Small intestine (tissue), 7 donors: ENCODE results near the gene EVC2. TPM values are rescaled to one million over a fixed set of nuclear protein-coding genes. Genes with fewer than 3 reads are reported as not detected.

Experiments
- DNase-seq, 2 donors: peaks; one replicate each; pipeline versions ENCODE4 v3.0.0 to v3.0.0-alpha.2; 2013
- FAIRE-seq: peaks from 2 replicates; lab custom pipeline; 2012; peaks lifted over from hg19 to GRCh38; lab: Jason Lieb, UNC
- H3K27ac ChIP-seq, 3 donors: one replicate each; pipeline ENCODE4 v1.5.1; 2013; ENCODE audit warnings: low read length in 2 of 3, mild to moderate bottlenecking in 2 of 3, control low read depth in 1 of 3, inconsistent platforms in 1 of 3, low read depth in 1 of 3, moderate library complexity in 1 of 3
- H3K27me3 ChIP-seq, 3 donors: one replicate each; pipeline ENCODE4 v1.6.1; 2013; ENCODE audit warnings: low read length in 3 of 3, inconsistent platforms in 1 of 3; ENCODE audit not compliant: control insufficient read depth in 3 of 3, insufficient read depth in 3 of 3
- H3K36me3 ChIP-seq, 3 donors: one replicate each; pipeline ENCODE4 v1.6.1; 2013; ENCODE audit warnings: low read length in 3 of 3, inconsistent platforms in 1 of 3, low read depth in 1 of 3, mild to moderate bottlenecking in 1 of 3, moderate library complexity in 1 of 3; ENCODE audit not compliant: control insufficient read depth in 3 of 3, insufficient read depth in 2 of 3
- H3K4me1 ChIP-seq, 3 donors: one replicate each; pipeline ENCODE4 v1.6.1; 2013; ENCODE audit warnings: low read length in 2 of 3, inconsistent platforms in 1 of 3, low read depth in 1 of 3, mild to moderate bottlenecking in 1 of 3, moderate library complexity in 1 of 3; ENCODE audit not compliant: control insufficient read depth in 3 of 3, insufficient read depth in 2 of 3
- H3K4me3 ChIP-seq, 3 donors: one replicate each; pipeline ENCODE4 v1.5.1; 2013; ENCODE audit warnings: low read length in 3 of 3, control low read depth in 1 of 3, inconsistent platforms in 1 of 3, low read depth in 1 of 3, mild to moderate bottlenecking in 1 of 3, moderate library complexity in 1 of 3
- H3K9me3 ChIP-seq, 2 donors: one replicate each; pipeline ENCODE4 v1.6.1; 2013; ENCODE audit warnings: low read depth in 1 of 2, low read length in 1 of 2; ENCODE audit not compliant: control insufficient read depth in 2 of 2, insufficient read depth in 1 of 2
- WGBS, 3 donors: extraction: QIAGEN DNeasy Blood & Tissue Kit; methylation state at CpG; one replicate each; pipeline ENCODE4 v1.1.7; 2013; 5-methylcytosine and 5-hydroxymethylcytosine counted together
- polyA plus RNA-seq, 4 donors: library from polyadenylated mRNA; stranded (reverse) in 3 of 4; unstranded in 1 of 4; fragments of 200-250 nt in 3 of 4; fragments of 120-200 nt in 1 of 4; gene quantifications; one replicate each; pipeline versions ENCODE4 v1.2.1 to v1.2.3, GENCODE V29; 2013
- donor health status: healthy with polysubstance abuse.
- donor health status: control.
- donor health status: control.
- donor health status: Bipolar disorder and iron deficiency.
- donor health status: healthy.

EVC2 gene
- polyA plus RNA-seq, 4 donors = 0.27 to 1.3 (median 0.83) TPM; not detected in 1

DNA sequence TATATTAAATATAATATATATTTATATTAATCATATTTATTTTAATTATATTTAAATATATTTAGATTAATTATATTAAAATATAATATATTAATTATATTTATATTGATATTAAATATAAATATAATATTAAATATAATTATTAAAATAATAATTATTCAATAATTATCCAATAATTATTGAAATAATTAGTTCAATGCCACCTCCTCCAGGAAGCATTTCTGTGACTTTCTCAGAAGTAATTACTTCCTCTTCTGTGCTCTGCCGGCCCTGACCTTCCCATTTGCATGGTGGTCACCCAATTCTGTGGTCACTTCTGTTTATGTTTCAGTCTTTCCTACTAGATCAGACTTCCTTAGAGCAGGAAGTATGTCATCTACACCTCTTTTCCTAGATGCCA lies 45.8 kb downstream of the EVC2 start:
- WGBS, 3 donors = 66 to 75% (median 72%) methylated on average over 1 of the region's 1 CpG
- Histone ChIP-seq H3K36me3 (no peaks in the 10 kb centered on the region), H3K4me1 (no peaks in the 10 kb centered on the region), H3K9me3 (no peaks in the 10 kb centered on the region), H3K4me3 (no peak overlapping the region), H3K27ac (no peak overlapping the region), H3K27me3 (no peaks in the 10 kb centered on the region)
- peak; percentile 99 for FAIRE-seq
- no peak for DNase-seq

DNA sequence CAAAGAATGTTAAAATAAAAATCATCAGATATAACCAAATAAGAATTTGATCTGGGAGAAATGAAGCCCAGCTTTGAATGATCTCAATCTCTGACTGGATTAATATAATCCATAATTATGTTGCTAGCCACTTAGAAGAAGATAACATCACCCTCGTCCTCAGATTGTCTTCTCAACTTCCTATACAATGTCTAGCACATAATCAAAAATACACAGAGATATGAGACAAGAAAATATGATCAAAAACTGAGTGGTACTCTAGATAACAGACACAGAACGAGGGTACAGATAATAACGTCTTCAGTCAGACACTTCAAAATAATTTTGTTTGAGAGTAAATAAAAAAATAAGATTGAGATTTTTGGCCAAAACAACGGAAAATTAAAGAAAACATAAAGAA lies 47.1 kb downstream of the EVC2 start:
- H3K4me3 ChIP-seq = no peak overlapping the region
- H3K27me3 ChIP-seq = no peaks in the 10 kb centered on the region
- DNase-seq (no peak), FAIRE-seq (no peak)
- H3K27ac ChIP-seq = no peak overlapping the region
- no peaks in the 10 kb centered on the region for H3K4me1 ChIP-seq
- 62 to 80% (median 68%) methylated on average over 4 of the region's 4 CpGs for WGBS, 3 donors
- no peaks in the 10 kb centered on the region for H3K36me3 ChIP-seq
- H3K9me3 ChIP-seq = no peaks in the 10 kb centered on the region

- Histone ChIP-seq H3K36me3 (no peaks in the 10 kb centered on the region), H3K27ac (no peak overlapping the region), H3K4me3 (no peak overlapping the region), H3K4me1 (no peaks in the 10 kb centered on the region), H3K27me3 (no peaks in the 10 kb centered on the region), H3K9me3 (no peaks in the 10 kb centered on the region)
- 43 to 77% (median 64%) methylated on average over 1 of the region's 1 CpG for WGBS, 3 donors
- DNase-seq = no peak
- no peak for FAIRE-seq
Measured at GRCh38 chr4:5660185-5660584, 48.2 kb downstream of the EVC2 start.

GRCh38 chr4:5658974-5659373 lies 49.4 kb downstream of the EVC2 start:
- no peak for FAIRE-seq
- H3K9me3 ChIP-seq = no peaks in the 10 kb centered on the region
- H3K4me1 ChIP-seq = no peaks in the 10 kb centered on the region
- H3K27ac ChIP-seq = no peak overlapping the region
- H3K27me3 ChIP-seq = no peaks in the 10 kb centered on the region
- no peak for DNase-seq
- peaks cover 0 to 3% (median 0%) of the 10 kb centered on the region in 3 donors for H3K36me3 ChIP-seq
- 89 to 91% (median 89%) methylated on average over 6 of the region's 6 CpGs for WGBS, 3 donors
- no peak overlapping the region for H3K4me3 ChIP-seq

DNA sequence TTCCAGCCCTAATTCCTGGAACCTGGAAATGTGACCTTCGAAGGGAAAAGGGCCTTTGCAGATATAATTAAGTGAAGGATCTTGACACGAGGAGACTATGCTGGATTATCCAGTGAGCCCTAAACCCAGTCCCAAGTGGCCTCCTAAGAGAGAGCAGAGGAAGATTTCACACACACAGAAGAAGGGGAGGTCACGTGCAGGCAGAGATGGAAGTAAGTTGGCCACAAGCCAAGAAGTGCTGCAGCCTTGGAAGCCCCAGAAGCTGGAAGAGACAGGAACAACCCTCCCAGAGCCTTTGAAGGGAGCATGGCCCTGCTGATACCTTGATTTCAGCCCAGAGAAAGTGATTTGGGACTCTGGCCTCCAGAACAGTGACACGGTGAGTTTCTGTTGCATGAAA lies 51.9 kb downstream of the EVC2 start:
- no peak overlapping the region for H3K4me3 ChIP-seq
- DNase-seq = no peak
- peaks cover 0 to 5% (median 0%) of the 10 kb centered on the region in 3 donors for H3K36me3 ChIP-seq
- no peaks in the 10 kb centered on the region for H3K9me3 ChIP-seq
- no peaks in the 10 kb centered on the region for H3K27me3 ChIP-seq
- no peaks in the 10 kb centered on the region for H3K4me1 ChIP-seq
- H3K27ac ChIP-seq = no peak overlapping the region
- no peak for FAIRE-seq
- 62 to 73% (median 68%) methylated on average over 4 of the region's 4 CpGs for WGBS, 3 donors

GRCh38 chr4:5654791-5655190 lies 53.6 kb downstream of the EVC2 start:
- peaks cover 0 to 5% (median 0%) of the 10 kb centered on the region in 3 donors for H3K36me3 ChIP-seq
- H3K4me3 ChIP-seq = no peak overlapping the region
- no peak overlapping the region for H3K27ac ChIP-seq
- no peak for DNase-seq
- no peak for FAIRE-seq
- no peaks in the 10 kb centered on the region for H3K27me3 ChIP-seq
- H3K9me3 ChIP-seq = no peaks in the 10 kb centered on the region
- 76 to 89% (median 79%) methylated on average over 11 of the region's 11 CpGs for WGBS, 3 donors
- H3K4me1 ChIP-seq = no peaks in the 10 kb centered on the region

DNA sequence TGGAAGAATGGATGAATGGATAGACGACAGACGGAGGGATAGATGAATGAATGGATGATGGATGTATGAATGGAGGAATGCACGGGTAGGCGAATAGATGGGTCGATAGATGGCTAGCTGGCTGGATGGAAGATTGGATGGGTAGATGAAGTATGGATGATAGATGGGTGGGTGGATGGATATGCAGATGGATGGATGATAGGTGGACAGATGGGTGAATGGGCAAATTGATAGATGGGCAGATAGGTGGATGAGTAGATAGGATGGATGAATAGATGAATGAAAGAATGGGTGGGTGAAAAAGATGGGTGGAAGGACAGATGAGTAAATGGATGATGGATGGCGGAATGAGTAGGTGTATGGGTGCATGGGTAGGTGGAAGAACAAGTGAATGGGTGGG lies 57.3 kb downstream of the EVC2 start:
- FAIRE-seq (no peak), DNase-seq (no peak)
- peaks cover 0 to 5% (median 0%) of the 10 kb centered on the region in 3 donors for H3K36me3 ChIP-seq
- H3K27me3 ChIP-seq = no peaks in the 10 kb centered on the region
- no peaks in the 10 kb centered on the region for H3K4me1 ChIP-seq
- H3K9me3 ChIP-seq = no peaks in the 10 kb centered on the region
- H3K27ac ChIP-seq = no peak overlapping the region
- no peak overlapping the region for H3K4me3 ChIP-seq
- WGBS, 3 donors = 88 to 96% (median 93%) methylated on average over 6 of the region's 6 CpGs

DNA sequence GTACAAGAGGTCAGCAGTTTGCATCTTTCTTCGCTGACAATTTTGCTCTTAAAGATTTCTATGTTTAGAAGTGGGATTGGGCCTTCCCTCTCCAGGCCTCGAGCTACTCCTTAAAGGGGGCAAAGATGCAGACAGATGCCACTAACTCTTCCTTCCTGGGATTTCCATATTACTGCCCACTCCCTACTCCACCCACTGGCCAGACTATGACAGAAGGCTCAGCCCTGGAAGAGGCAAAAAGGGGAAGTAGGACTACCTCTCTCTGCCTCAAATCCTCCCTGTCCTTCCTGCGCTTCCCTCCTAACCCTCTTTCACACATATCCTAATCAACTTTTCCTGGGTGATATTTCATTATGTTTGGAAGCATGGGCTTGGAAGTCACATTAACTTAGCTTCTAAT lies 58.3 kb downstream of the EVC2 start:
- WGBS, 3 donors = 80 to 89% (median 81%) methylated on average over 3 of the region's 3 CpGs
- no peak for DNase-seq
- Histone ChIP-seq H3K4me1 (no peaks in the 10 kb centered on the region), H3K27me3 (no peaks in the 10 kb centered on the region), H3K27ac (no peak overlapping the region), H3K9me3 (no peaks in the 10 kb centered on the region), H3K36me3 (peaks cover 0 to 5% (median 0%) of the 10 kb centered on the region in 3 donors), H3K4me3 (no peak overlapping the region)
- FAIRE-seq = no peak

DNA sequence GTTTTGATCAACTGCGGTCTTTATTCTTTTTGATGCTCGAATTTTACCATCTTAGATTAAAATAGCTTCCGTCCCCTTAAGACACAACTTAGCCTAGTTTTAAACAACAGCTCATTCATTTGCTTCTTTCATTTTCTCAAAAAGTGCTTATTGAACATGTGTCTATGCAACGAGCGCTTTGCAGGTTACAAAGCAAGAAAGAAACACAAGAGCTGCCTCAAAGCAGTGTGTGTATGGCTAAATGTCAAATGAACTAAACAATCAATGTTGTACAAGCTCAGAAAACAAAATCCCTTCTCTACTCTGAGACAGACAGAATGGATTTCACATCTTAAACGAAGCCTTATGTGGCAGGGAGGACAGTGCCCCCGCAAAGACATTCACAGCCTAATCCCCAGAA lies 61.0 kb downstream of the EVC2 start:
- H3K4me1 ChIP-seq = no peaks in the 10 kb centered on the region
- FAIRE-seq (no peak), DNase-seq (no peak)
- H3K9me3 ChIP-seq = no peaks in the 10 kb centered on the region
- 84 to 90% (median 84%) methylated on average over 7 of the region's 7 CpGs for WGBS, 3 donors
- H3K27ac ChIP-seq = no peak overlapping the region
- H3K36me3 ChIP-seq = peaks cover 0 to 2% (median 0%) of the 10 kb centered on the region in 3 donors
- no peaks in the 10 kb centered on the region for H3K27me3 ChIP-seq
- no peak overlapping the region for H3K4me3 ChIP-seq
